NCI-H1092 treated with DMSO at 0.1 percent for 48 hours (cell line): ENCODE measurements around the gene LCN10.
"Not testable (repeated sequence)": the region's sequence is repeated elsewhere in the genome, so short reads cannot be mapped to it uniquely, and the experiment has no call there.

Experiments
- DNase-seq: peaks from one replicate; lab custom pipeline; 2025; lab: John Stamatoyannopoulos, UW

Gene LCN10

GRCh38 chr9:136742591-136743391 lies at the start of gene LCN10:
Gene LCN10, minus strand, starts transcription at chr9:136742940. Its CDS starts 37 bp downstream, at chr9:136742903.
- peak; percentile 23 for DNase-seq

GRCh38 chr9:136791516-136792276 lies 49.0 kb upstream of the LCN10 start:
- DNase-seq, result no peak

GRCh38 chr9:136790640-136791515 lies 48.1 kb upstream of the LCN10 start, which contains the start of gene TMEM141:
Gene TMEM141, plus strand, starts transcription at chr9:136791344. Its CDS starts 27 bp downstream, at chr9:136791371.
- DNase-seq, result peak; percentile 99

GRCh38 chr9:136789523-136789937 lies 46.8 kb upstream of the LCN10 start:
- DNase-seq, result no peak

GRCh38 chr9:136788644-136789522 lies 46.1 kb upstream of the LCN10 start:
- DNase-seq, result not testable (repeated sequence)

- peak; percentile 77 for DNase-seq
Measured at GRCh38 chr9:136787690-136788400, 45.1 kb upstream of the LCN10 start.

- DNase-seq, result not testable (repeated sequence)
Measured at GRCh38 chr9:136786983-136787382, 44.2 kb upstream of the LCN10 start.

- no peak for DNase-seq
Measured at GRCh38 chr9:136786451-136786850, 43.7 kb upstream of the LCN10 start.

- not testable (repeated sequence) for DNase-seq
Measured at GRCh38 chr9:136785565-136786355, 43.0 kb upstream of the LCN10 start.

- no peak for DNase-seq
Measured at GRCh38 chr9:136784997-136785361, 42.2 kb upstream of the LCN10 start.

- DNase-seq, result peak; percentile 24
Measured at GRCh38 chr9:136784249-136784996, 41.7 kb upstream of the LCN10 start.

GRCh38 chr9:136782452-136782851 lies 39.7 kb upstream of the LCN10 start:
- no peak for DNase-seq

GRCh38 chr9:136779808-136780207 lies 37.1 kb upstream of the LCN10 start:
- DNase-seq, result no peak

GRCh38 chr9:136777359-136777758 lies 34.6 kb upstream of the LCN10 start:
- no peak for DNase-seq

GRCh38 chr9:136776947-136777346 lies 34.2 kb upstream of the LCN10 start:
- DNase-seq, result no peak

GRCh38 chr9:136775191-136775590 lies 32.5 kb upstream of the LCN10 start:
- no peak for DNase-seq

GRCh38 chr9:136774416-136775045 lies 31.8 kb upstream of the LCN10 start:
- DNase-seq, result no peak

GRCh38 chr9:136773386-136774044 lies 30.8 kb upstream of the LCN10 start:
- no peak for DNase-seq
